Endothelial cell of umbilical vein (primary cell): Measurements from ENCODE around the gene WIF1. TPM values are rescaled to one million over a fixed set of nuclear protein-coding genes. Genes with fewer than 3 reads are reported as not detected.

Experiments
- BruUV-seq: library from RNA; stranded (reverse); fragments of 400-500 nt; replicated peaks from 2 replicates; lab custom pipeline; 2021; lab: Mats Ljungman, UMichigan
- CTCF ChIA-PET: fragments of 300-600, 350-600 bp; sonication (Branson Sonifier 250); formaldehyde crosslinking; loops from one replicate; lab custom pipeline; 2021; ENCODE audit warnings: antibody characterized with exemption, inconsistent platforms; lab: Charles Lee
- POLR2A ChIA-PET: fragments of 300-600, 350-600 bp; sonication (Branson Sonifier 250); formaldehyde crosslinking; loops from one replicate; lab custom pipeline; 2021; ENCODE audit warnings: antibody characterized with exemption, inconsistent platforms; lab: Charles Lee
- DNase-seq: peaks from one replicate; pipeline ENCODE4 v3.0.0-alpha.2; 2011; ENCODE audit warnings: low read depth, low spot score
- FAIRE-seq: peaks from 2 replicates; lab custom pipeline; 2011; peaks lifted over from hg19 to GRCh38; lab: Jason Lieb, UNC
- H2AFZ ChIP-seq: 2 replicates; pipeline ENCODE4 v1.6.0; 2012; ENCODE audit warnings: low read depth, low read length, control low read depth, inconsistent platforms
- H3K27ac ChIP-seq: 2 replicates; pipeline ENCODE4 v1.5.1; 2011; ENCODE audit warnings: low read depth, mild to moderate bottlenecking, control low read depth, low read length, moderate library complexity; ENCODE audit not compliant: insufficient read depth
- H3K27me3 ChIP-seq, 2 experiments: 2 replicates each; pipeline versions ENCODE4 v1.6.0 to v1.6.1; 2011; ENCODE audit warnings: low read length in 2 of 2, mixed read lengths in 1 of 2; ENCODE audit not compliant: control insufficient read depth in 2 of 2, insufficient read depth in 2 of 2
- H3K36me3 ChIP-seq, 2 experiments: 2 replicates in 1 of 2; 3 replicates in 1 of 2; pipeline ENCODE4 v1.5.1; 2011; ENCODE audit warnings: low read length in 2 of 2, mild to moderate bottlenecking in 1 of 2, moderate library complexity in 1 of 2; ENCODE audit not compliant: control insufficient read depth in 2 of 2, insufficient read depth in 2 of 2; ENCODE audit errors: extremely low read depth in 1 of 2
- H3K4me1 ChIP-seq: 3 replicates; pipeline ENCODE4 v1.5.1; 2011; ENCODE audit warnings: mild to moderate bottlenecking, low read length; ENCODE audit not compliant: control insufficient read depth, insufficient read depth; ENCODE audit errors: extremely low read depth
- H3K4me2 ChIP-seq: 2 replicates; pipeline ENCODE4 v1.6.1; 2011; ENCODE audit warnings: low read length, control low read depth, mixed read lengths; ENCODE audit not compliant: insufficient read depth
- H3K4me3 ChIP-seq, 3 experiments: fragments of 200-600 bp in 1 of 3; sonication (generic), shearing (Covaris generic) in 1 of 3; replicated peaks in 1 of 3; 2 replicates each; pipeline ENCODE4 v1.5.1; 2011 to 2016; ENCODE audit warnings: control low read depth in 3 of 3, low read length in 3 of 3, mild to moderate bottlenecking in 2 of 3, inconsistent platforms in 1 of 3, low read depth in 1 of 3, moderate library complexity in 1 of 3; ENCODE audit not compliant: insufficient read depth in 1 of 3
- H3K79me2 ChIP-seq: 2 replicates; pipeline ENCODE4 v1.6.0; 2012; ENCODE audit warnings: low read length, inconsistent platforms; ENCODE audit not compliant: control insufficient read depth, insufficient read depth
- H3K9ac ChIP-seq: replicated peaks from 2 replicates; pipeline ENCODE3; 2011; ENCODE audit warnings: low read length, control low read depth; ENCODE audit not compliant: insufficient read depth; ENCODE audit errors: extremely low read depth
- H3K9me1 ChIP-seq: replicated peaks from 3 replicates; pipeline ENCODE4 v1.6.0; 2011; ENCODE audit warnings: mild to moderate bottlenecking, low read length; ENCODE audit not compliant: control insufficient read depth, insufficient read depth; ENCODE audit errors: extremely low read depth
- H3K9me3 ChIP-seq: replicated peaks from 2 replicates; pipeline ENCODE4 v1.5.1; 2012; ENCODE audit warnings: low read length, inconsistent platforms; ENCODE audit not compliant: control insufficient read depth, insufficient read depth
- H4K20me1 ChIP-seq: replicated peaks from 2 replicates; pipeline ENCODE3; 2011; ENCODE audit warnings: mild to moderate bottlenecking, low read length; ENCODE audit not compliant: control insufficient read depth, insufficient read depth; ENCODE audit errors: extremely low read depth
- EZH2 ChIP-seq: IDR thresholded peaks from 2 replicates; pipeline ENCODE4 v1.6.1; 2012; ENCODE audit warnings: borderline replicate concordance, low read depth, mild to moderate bottlenecking, moderate library complexity, low read length, inconsistent platforms; ENCODE audit not compliant: severe bottlenecking
- FOS ChIP-seq: IDR thresholded peaks from 2 replicates; pipeline ENCODE4 v1.6.1; 2011; ENCODE audit warnings: mild to moderate bottlenecking, low read length, moderate library complexity, borderline replicate concordance; ENCODE audit not compliant: insufficient read depth
- GATA2 ChIP-seq: IDR thresholded peaks from 2 replicates; pipeline ENCODE4 v1.7.0; 2011; ENCODE audit warnings: low read depth, mild to moderate bottlenecking, moderate library complexity, mixed read lengths, low read length; ENCODE audit not compliant: insufficient read length, insufficient read depth
- JUN ChIP-seq: IDR thresholded peaks from 2 replicates; pipeline ENCODE4 v1.6.1; 2011; ENCODE audit warnings: borderline replicate concordance, low read depth; ENCODE audit not compliant: insufficient read length, insufficient read depth
- MAX ChIP-seq: IDR thresholded peaks from 2 replicates; pipeline ENCODE4 v1.6.1; 2011; ENCODE audit not compliant: insufficient read depth, insufficient read length
- MYC ChIP-seq: IDR thresholded peaks from one replicate; pipeline ENCODE4 v1.6.1; 2011; ENCODE audit warnings: mild to moderate bottlenecking, low read depth, low read length
- POLR2A ChIP-seq: IDR thresholded peaks from 2 replicates; pipeline ENCODE4 v1.6.1; 2012; ENCODE audit warnings: low read depth, mild to moderate bottlenecking, control low read depth, low read length
- POLR2AphosphoS5 ChIP-seq: IDR thresholded peaks from 2 replicates; pipeline ENCODE4 v1.6.1; 2012; ENCODE audit warnings: low read depth, mild to moderate bottlenecking, control low read depth, low read length, moderate library complexity; ENCODE audit not compliant: insufficient read depth
- dilution Hi-C: fragments of 300-500 bp; cut with MboI; formaldehyde crosslinking; loops from one replicate; pipeline ENCODE4 v1.15.0; 2019; ENCODE audit warnings: low sequenced_read_pairs; ENCODE audit not compliant: extremely low pct_ligation_motif_present
- intact Hi-C: fragments of 100-400 bp; cut with micrococcal nuclease; formaldehyde crosslinking; loops from one replicate; pipeline ENCODE4 v1.10.0; 2022
- polyA plus RNA-seq, 4 experiments: library from polyadenylated mRNA; depleted of rRNA in 3 of 4; stranded (reverse) in 3 of 4; unstranded in 1 of 4; fragments of >200 nt; gene quantifications; 2 replicates each; pipeline versions ENCODE4 v1.2.1 to v1.2.3, GENCODE V29; 2011 to 2012; ENCODE audit warnings: missing spikeins in 1 of 4
- total RNA-seq: library from RNA; stranded (reverse); gene quantifications from 2 replicates; pipeline ENCODE4 v1.2.3, GENCODE V29; 2021
- TF ChIP-seq, protein P1 (sequence below), 2 donors: IDR thresholded peaks; 1 replicate in 1 of 2; 2 replicates in 1 of 2; pipeline ENCODE4 v1.5.1; 2011; ENCODE audit warnings: low read length in 2 of 2, mild to moderate bottlenecking in 2 of 2, moderate library complexity in 2 of 2, control low read depth in 1 of 2, inconsistent platforms in 1 of 2, low read depth in 1 of 2; ENCODE audit not compliant: insufficient read depth in 1 of 2; ENCODE audit errors: extremely low read depth in 1 of 2

The WIF1 gene
- total and polyA plus RNA-seq, 2 donors (not counting 3 experiments of a cell fraction or from before 2014, with no cell fraction given), result not detected

DNA sequence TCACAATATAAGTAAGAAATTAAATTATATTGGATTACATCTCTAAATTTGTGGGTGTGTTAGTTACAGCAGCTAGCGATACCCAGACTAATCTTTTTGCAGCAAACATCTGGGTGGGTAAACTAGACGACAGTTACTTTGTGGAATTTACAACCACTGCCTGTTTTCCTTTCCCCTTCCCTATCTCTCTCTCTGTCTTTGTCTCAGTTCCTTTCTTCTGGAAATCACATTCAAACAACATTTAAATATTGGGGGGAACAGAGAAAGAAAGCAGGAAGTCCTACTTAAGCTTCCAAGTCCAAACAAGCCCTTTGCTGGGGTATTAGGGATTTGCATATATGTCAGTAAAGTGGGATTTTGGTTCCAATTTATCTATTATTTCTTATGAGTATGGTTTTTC is 97.6 kb downstream of the WIF1 start:
- CTCF ChIA-PET, result no interaction called here

More for the DNA sequence above, 97.6 kb downstream of the WIF1 start:
- no peak for DNase-seq
- BruUV-seq, result no TSS peak
- no peaks in the 10 kb centered on the region for H3K9me3 ChIP-seq
- dilution Hi-C loops, result no loop called here
- POLR2A ChIA-PET, result no interaction called here
- H3K9me1 ChIP-seq, result no peaks in the 10 kb centered on the region
- H3K4me1 ChIP-seq, result no peaks in the 10 kb centered on the region
- H3K4me2 ChIP-seq, result no peak overlapping the region
- FAIRE-seq, result no peak
- TF ChIP-seq POLR2A, result no peak
- no peak for TF ChIP-seq MAX
- no peak for TF ChIP-seq GATA2
- TF ChIP-seq MYC, result no peak
- no peak for TF ChIP-seq EZH2
- TF ChIP-seq JUN, result no peak
- no peak for TF ChIP-seq POLR2AphosphoS5
- TF ChIP-seq FOS, result no peak
- TF ChIP-seq, protein P1, sequence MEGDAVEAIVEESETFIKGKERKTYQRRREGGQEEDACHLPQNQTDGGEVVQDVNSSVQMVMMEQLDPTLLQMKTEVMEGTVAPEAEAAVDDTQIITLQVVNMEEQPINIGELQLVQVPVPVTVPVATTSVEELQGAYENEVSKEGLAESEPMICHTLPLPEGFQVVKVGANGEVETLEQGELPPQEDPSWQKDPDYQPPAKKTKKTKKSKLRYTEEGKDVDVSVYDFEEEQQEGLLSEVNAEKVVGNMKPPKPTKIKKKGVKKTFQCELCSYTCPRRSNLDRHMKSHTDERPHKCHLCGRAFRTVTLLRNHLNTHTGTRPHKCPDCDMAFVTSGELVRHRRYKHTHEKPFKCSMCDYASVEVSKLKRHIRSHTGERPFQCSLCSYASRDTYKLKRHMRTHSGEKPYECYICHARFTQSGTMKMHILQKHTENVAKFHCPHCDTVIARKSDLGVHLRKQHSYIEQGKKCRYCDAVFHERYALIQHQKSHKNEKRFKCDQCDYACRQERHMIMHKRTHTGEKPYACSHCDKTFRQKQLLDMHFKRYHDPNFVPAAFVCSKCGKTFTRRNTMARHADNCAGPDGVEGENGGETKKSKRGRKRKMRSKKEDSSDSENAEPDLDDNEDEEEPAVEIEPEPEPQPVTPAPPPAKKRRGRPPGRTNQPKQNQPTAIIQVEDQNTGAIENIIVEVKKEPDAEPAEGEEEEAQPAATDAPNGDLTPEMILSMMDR (IDR thresholded peaks at IDR 0.05; ENCODE audit: extremely low read depth in 1 of 2, insufficient read depth in 1 of 2, low read depth in 1 of 2, low read length in 2 of 2), result no peak
- H3K4me3 ChIP-seq, result no peak overlapping the region
- no peaks in the 10 kb centered on the region for H3K79me2 ChIP-seq
- H3K9ac ChIP-seq, result no peak overlapping the region
- peaks cover 4 to 13% of the 10 kb centered on the region in 2 experiments for H3K27me3 ChIP-seq
- no peaks in the 10 kb centered on the region for H4K20me1 ChIP-seq
- H3K36me3 ChIP-seq, result no peaks in the 10 kb centered on the region
- intact Hi-C loops, result no loop called here
- H2AFZ ChIP-seq, result no peak overlapping the region
- no peak overlapping the region for H3K27ac ChIP-seq
